ENCODE measurements around the gene LRIG1. TPM values are rescaled to one million over a fixed set of nuclear protein-coding genes. Genes with fewer than 3 reads are reported as not detected.

LRIG1 gene
- total RNA-seq, 4 donors from 2014 or later, result 95.3 to 136 (median 131) TPM

DNA sequence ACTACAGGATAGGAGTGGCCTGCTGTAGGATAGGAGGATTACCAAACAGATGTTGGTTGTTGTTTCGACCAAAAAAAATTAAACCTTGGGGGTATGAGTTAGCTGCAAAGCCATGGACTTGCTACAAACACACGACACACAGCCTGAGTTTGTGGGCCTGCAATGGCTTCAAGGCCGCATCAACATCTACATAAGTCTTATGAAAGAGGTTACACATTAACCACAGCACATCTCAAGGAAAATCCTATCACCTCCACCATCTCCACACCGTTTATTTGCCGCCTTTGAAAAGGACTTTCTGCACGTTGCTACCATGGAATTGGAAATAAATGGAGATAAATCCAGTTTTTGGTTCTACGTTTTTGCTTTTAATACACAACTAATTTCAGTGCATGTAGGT, 23.0 kb downstream of the LRIG1 start:
- H3K27me3 ChIP-seq, result no peaks in the 10 kb centered on the region
- H3K9me3 ChIP-seq, result no peaks in the 10 kb centered on the region
- WGBS, result 93% methylated on average over 7 of the region's 7 CpGs
- TF ChIP-seq EP300 (IDR thresholded peaks at IDR 0.05), result no peak
- TF ChIP-seq, protein P1, sequence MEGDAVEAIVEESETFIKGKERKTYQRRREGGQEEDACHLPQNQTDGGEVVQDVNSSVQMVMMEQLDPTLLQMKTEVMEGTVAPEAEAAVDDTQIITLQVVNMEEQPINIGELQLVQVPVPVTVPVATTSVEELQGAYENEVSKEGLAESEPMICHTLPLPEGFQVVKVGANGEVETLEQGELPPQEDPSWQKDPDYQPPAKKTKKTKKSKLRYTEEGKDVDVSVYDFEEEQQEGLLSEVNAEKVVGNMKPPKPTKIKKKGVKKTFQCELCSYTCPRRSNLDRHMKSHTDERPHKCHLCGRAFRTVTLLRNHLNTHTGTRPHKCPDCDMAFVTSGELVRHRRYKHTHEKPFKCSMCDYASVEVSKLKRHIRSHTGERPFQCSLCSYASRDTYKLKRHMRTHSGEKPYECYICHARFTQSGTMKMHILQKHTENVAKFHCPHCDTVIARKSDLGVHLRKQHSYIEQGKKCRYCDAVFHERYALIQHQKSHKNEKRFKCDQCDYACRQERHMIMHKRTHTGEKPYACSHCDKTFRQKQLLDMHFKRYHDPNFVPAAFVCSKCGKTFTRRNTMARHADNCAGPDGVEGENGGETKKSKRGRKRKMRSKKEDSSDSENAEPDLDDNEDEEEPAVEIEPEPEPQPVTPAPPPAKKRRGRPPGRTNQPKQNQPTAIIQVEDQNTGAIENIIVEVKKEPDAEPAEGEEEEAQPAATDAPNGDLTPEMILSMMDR (IDR thresholded peaks at IDR 0.05), result no peak
- TF ChIP-seq POLR2AphosphoS5 (IDR thresholded peaks at IDR 0.05), result no peak
- TF ChIP-seq POLR2A (IDR thresholded peaks at IDR 0.05; ENCODE audit: low read depth), result no peak
- no peak overlapping the region for H3K4me3 ChIP-seq
- no peaks in the 10 kb centered on the region for H3K36me3 ChIP-seq
- H3K4me1 ChIP-seq, result peaks cover 81 to 100% (median 100%) of the 10 kb centered on the region in 4 donors
- H3K27ac ChIP-seq (replicated peaks in 1 of 4), result peak overlapping the region in 3 of 4 donors; percentile 86 to 99 (median 97)
- intact Hi-C loops (cut with DNase I), result no loop called here
- no peak for DNase-seq (ENCODE audit: extremely low spot score)

DNA sequence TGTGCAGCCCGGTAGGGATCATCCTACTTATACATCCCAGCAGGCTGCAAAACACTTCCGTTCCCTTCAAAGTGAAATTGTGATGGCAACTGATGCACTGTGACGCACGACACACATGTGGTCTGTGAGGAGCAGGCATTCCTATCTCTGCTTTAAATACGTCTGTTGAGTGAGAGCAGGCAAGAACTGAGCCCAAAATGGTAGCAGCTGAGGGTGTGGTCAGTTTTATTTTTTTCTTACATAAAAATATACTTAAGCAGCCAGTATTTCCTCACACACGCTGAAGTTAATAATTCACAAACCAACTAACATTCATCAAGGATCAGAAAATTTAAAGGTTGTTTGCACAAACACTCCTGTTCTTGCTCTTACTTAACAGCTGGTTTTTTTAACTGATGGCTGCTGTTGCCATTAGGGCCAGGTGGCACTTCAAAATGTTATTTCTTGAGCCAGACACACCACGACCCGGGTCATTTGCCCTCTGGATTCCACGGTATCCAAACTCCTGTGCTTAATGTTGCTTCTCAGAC, 23.9 kb downstream of the LRIG1 start:
- Histone ChIP-seq H3K27ac (replicated peaks in 1 of 4) (peak overlapping the region; percentile 20 to 57 (median 38)), H3K27me3 (no peaks in the 10 kb centered on the region), H3K36me3 (no peaks in the 10 kb centered on the region), H3K9me3 (no peaks in the 10 kb centered on the region), H3K4me1 (peaks cover 81 to 100% (median 100%) of the 10 kb centered on the region in 4 donors), H3K4me3 (no peak overlapping the region)
- TF ChIP-seq POLR2A (IDR thresholded peaks at IDR 0.05; ENCODE audit: low read depth) (no peak), POLR2AphosphoS5 (IDR thresholded peaks at IDR 0.05) (peak in 1 of 2 donors; percentile 14), EP300 (IDR thresholded peaks at IDR 0.05) (no peak)
- TF ChIP-seq, protein P1 (IDR thresholded peaks at IDR 0.05), result no peak
- intact Hi-C loops (cut with DNase I), result no loop called here
- no peak for DNase-seq (ENCODE audit: extremely low spot score)
- 69% methylated on average over 9 of the region's 9 CpGs for WGBS

DNA sequence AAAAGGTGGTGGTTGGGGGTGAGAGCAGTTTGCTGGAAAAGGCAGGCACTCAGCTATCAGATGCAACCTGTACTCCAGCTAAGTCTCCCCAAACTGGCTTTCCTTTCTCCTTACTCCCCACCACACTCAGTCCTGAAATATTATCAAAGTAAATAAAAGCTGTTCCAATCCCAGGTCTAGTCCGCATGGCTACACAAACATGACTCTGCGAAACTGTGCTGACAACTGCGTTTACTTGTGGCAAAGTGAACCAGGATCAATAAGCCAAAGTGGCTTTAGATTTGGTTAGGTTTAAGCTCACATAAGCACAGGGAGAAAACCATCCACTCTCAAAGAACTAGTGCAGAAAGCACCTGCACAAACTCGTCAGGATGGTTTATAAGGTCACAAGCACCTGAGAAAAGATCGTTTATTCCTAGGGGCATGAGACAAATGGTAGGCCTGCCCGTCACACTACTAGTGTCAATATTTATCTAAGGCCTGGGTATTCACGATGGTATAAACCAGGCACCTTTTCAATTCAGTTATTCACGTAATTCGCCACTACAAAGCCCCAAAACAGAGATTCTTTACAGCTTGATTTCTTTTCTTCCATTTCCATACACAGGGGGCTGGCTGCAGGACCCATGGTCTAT, 25.3 kb downstream of the LRIG1 start:
- Histone ChIP-seq H3K36me3 (no peaks in the 10 kb centered on the region), H3K27ac (replicated peaks in 1 of 4) (peak overlapping the region in 3 of 4 donors; percentile 46 to 57 (median 54)), H3K27me3 (no peaks in the 10 kb centered on the region), H3K9me3 (no peaks in the 10 kb centered on the region), H3K4me1 (peaks cover 73 to 100% (median 99%) of the 10 kb centered on the region in 4 donors), H3K4me3 (no peak overlapping the region)
- DNase-seq (ENCODE audit: extremely low spot score), result no peak
- TF ChIP-seq, protein P1 (IDR thresholded peaks at IDR 0.05), result no peak
- TF ChIP-seq POLR2A (IDR thresholded peaks at IDR 0.05; ENCODE audit: low read depth) (no peak), POLR2AphosphoS5 (IDR thresholded peaks at IDR 0.05) (no peak)
- WGBS, result 57% methylated on average over 8 of the region's 9 CpGs
- intact Hi-C loops (cut with DNase I), result no loop called here

DNA sequence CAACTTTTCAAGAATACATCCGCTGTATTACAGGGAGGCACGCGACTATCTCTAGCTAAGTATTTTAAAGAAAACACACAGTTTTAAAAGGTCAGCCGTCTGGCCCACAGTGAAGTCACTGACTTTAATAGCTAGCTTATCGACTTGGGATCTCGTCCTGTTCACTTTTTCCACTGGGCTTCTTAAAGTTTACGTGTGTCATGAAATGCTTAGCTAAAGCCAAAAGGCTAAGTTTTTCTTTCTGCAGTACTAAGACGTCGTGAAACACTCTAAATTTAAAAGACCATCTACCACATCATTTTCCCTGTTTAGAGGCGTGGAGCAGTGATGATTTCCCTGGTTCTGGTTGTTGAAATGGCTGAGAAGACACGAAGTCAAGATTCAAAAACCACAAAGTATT, 27.1 kb downstream of the LRIG1 start:
- no peak for DNase-seq (ENCODE audit: extremely low spot score)
- TF ChIP-seq EP300 (IDR thresholded peaks at IDR 0.05) (no peak), POLR2A (IDR thresholded peaks at IDR 0.05; ENCODE audit: low read depth) (no peak), POLR2AphosphoS5 (IDR thresholded peaks at IDR 0.05) (no peak)
- TF ChIP-seq, protein P1 (IDR thresholded peaks at IDR 0.05), result no peak
- WGBS, result 37% methylated on average over 11 of the region's 11 CpGs
- Histone ChIP-seq H3K9me3 (no peaks in the 10 kb centered on the region), H3K36me3 (no peaks in the 10 kb centered on the region), H3K27ac (replicated peaks in 1 of 4) (peak overlapping the region; percentile 52 to 66 (median 57)), H3K27me3 (no peaks in the 10 kb centered on the region), H3K4me3 (peak overlapping the region in 1 of 4 donors; percentile 12), H3K4me1 (peaks cover 55 to 96% (median 94%) of the 10 kb centered on the region in 4 donors)
- intact Hi-C loops (cut with DNase I), result no loop called here
